Tibial artery (tissue), 4 donors: ENCODE data around the gene OGT.
A peak's percentile ranks its signal among the peaks of the same experiment; 100 is the strongest.

Source experiments
- DNase-seq, 2 donors: peaks; one replicate each; pipeline ENCODE4 v3.0.0-alpha.2; 2019
- H3K27ac ChIP-seq, 2 donors: fragments of 200-600 bp; sonication (generic) in 1 of 2; 1 replicate in 1 of 2; 2 replicates in 1 of 2; pipeline ENCODE4 v1.5.1; 2018 to 2019; ENCODE audit warnings: mild to moderate bottlenecking in 1 of 2
- H3K27me3 ChIP-seq, 2 donors: fragments of 200-600 bp; sonication (generic) in 1 of 2; one replicate each; pipeline versions ENCODE4 v1.5.1 to v1.6.0; 2016 to 2019
- H3K36me3 ChIP-seq, 3 donors: fragments of 200-600 bp; sonication (generic) in 2 of 3; one replicate each; pipeline ENCODE4 v1.5.1; 2016 to 2019; ENCODE audit warnings: mild to moderate bottlenecking in 2 of 3
- H3K4me1 ChIP-seq, 4 donors: fragments of 200-600 bp; sonication (generic) in 2 of 4; 1 replicate in 3 of 4; 2 replicates in 1 of 4; pipeline ENCODE4 v1.5.1; 2016 to 2019
- H3K4me3 ChIP-seq, 2 donors: fragments of 200-600 bp; sonication (generic) in 1 of 2; 1 replicate in 1 of 2; 2 replicates in 1 of 2; pipeline ENCODE4 v1.5.1; 2018 to 2019; ENCODE audit warnings: mild to moderate bottlenecking in 2 of 2
- H3K9me3 ChIP-seq, 3 donors: fragments of 200-600 bp; sonication (generic) in 1 of 3; one replicate each; pipeline ENCODE4 v1.5.1; 2016 to 2019
- CTCF ChIP-seq, 2 experiments: fragments of 200-600 bp in 1 of 2; fragments of 450-650 bp in 1 of 2; IDR thresholded peaks; one replicate each; pipeline ENCODE4 v1.5.1; 2017 to 2019; ENCODE audit warnings: antibody characterized with exemption in 2 of 2, mild to moderate bottlenecking in 1 of 2, moderate library complexity in 1 of 2
- intact Hi-C: fragments of 100-400 bp; cut with DNase I; formaldehyde crosslinking; loops from one replicate; pipeline ENCODE4 v1.15.0; 2023; ENCODE audit warnings: low total_unique reads

Gene OGT

GRCh38 chrX:71542411-71542810, 9.5 kb downstream of the OGT start:
- Histone ChIP-seq H3K9me3 (no peaks in the 10 kb centered on the region), H3K4me3 (no peak overlapping the region), H3K27me3 (no peaks in the 10 kb centered on the region), H3K27ac (peak overlapping the region in 1 of 2 donors; percentile 25), H3K4me1 (peaks cover 0 to 65% (median 2%) of the 10 kb centered on the region in 4 donors), H3K36me3 (peaks cover 10 to 12% (median 10%) of the 10 kb centered on the region in 3 donors)
- TF ChIP-seq CTCF (IDR thresholded peaks at IDR 0.05) = no peak
- no peak for DNase-seq
- intact Hi-C loops = no loop called here

GRCh38 chrX:71542825-71543224, 9.9 kb downstream of the OGT start:
- no peak for DNase-seq
- Histone ChIP-seq H3K4me1 (peaks cover 0 to 61% (median 2%) of the 10 kb centered on the region in 4 donors), H3K27me3 (no peaks in the 10 kb centered on the region), H3K36me3 (peaks cover 14 to 16% (median 14%) of the 10 kb centered on the region in 3 donors), H3K4me3 (no peak overlapping the region), H3K27ac (peak overlapping the region in 1 of 2 donors; percentile 25), H3K9me3 (no peaks in the 10 kb centered on the region)
- intact Hi-C loops = no loop called here
- TF ChIP-seq CTCF (IDR thresholded peaks at IDR 0.05) = no peak

- intact Hi-C loops = no loop called here
- peak overlapping the region in 1 of 2 donors; percentile 25 for H3K27ac ChIP-seq
- H3K36me3 ChIP-seq = peaks cover 19 to 21% (median 19%) of the 10 kb centered on the region in 3 donors
These were observed 10.4 kb downstream of the OGT start for GRCh38 chrX:71543316-71543715.

GRCh38 chrX:71545364-71545763, 12.5 kb downstream of the OGT start:
- TF ChIP-seq CTCF (IDR thresholded peaks at IDR 0.05) = no peak
- no peaks in the 10 kb centered on the region for H3K9me3 ChIP-seq
- no peaks in the 10 kb centered on the region for H3K27me3 ChIP-seq
- intact Hi-C loops = no loop called here
- no peak overlapping the region for H3K4me3 ChIP-seq
- H3K36me3 ChIP-seq = peaks cover 20 to 32% (median 25%) of the 10 kb centered on the region in 3 donors
- no peak for DNase-seq
- peaks cover 0 to 37% (median 0%) of the 10 kb centered on the region in 4 donors for H3K4me1 ChIP-seq
- H3K27ac ChIP-seq = no peak overlapping the region

More at GRCh38 chrX:71543316-71543715, 10.4 kb downstream of the OGT start:
- no peak for TF ChIP-seq CTCF (IDR thresholded peaks at IDR 0.05)
- H3K9me3 ChIP-seq = no peaks in the 10 kb centered on the region
- H3K4me1 ChIP-seq = peaks cover 0 to 56% (median 2%) of the 10 kb centered on the region in 4 donors
- DNase-seq = no peak
- no peaks in the 10 kb centered on the region for H3K27me3 ChIP-seq
- no peak overlapping the region for H3K4me3 ChIP-seq

- Histone ChIP-seq H3K4me1 (peaks cover 0 to 25% (median 0%) of the 10 kb centered on the region in 4 donors), H3K27ac (no peak overlapping the region), H3K9me3 (no peaks in the 10 kb centered on the region), H3K36me3 (peaks cover 20 to 32% (median 25%) of the 10 kb centered on the region in 3 donors), H3K27me3 (no peaks in the 10 kb centered on the region), H3K4me3 (no peak overlapping the region)
- no peak for DNase-seq
- no peak for TF ChIP-seq CTCF (IDR thresholded peaks at IDR 0.05)
- intact Hi-C loops = no loop called here
These were observed 14.0 kb downstream of the OGT start for GRCh38 chrX:71546879-71547278.

- TF ChIP-seq CTCF (IDR thresholded peaks at IDR 0.05) = no peak
- Histone ChIP-seq H3K9me3 (no peaks in the 10 kb centered on the region), H3K36me3 (peaks cover 20 to 32% (median 25%) of the 10 kb centered on the region in 3 donors), H3K27ac (no peak overlapping the region), H3K4me3 (no peak overlapping the region), H3K4me1 (peaks cover 0 to 20% (median 0%) of the 10 kb centered on the region in 4 donors), H3K27me3 (no peaks in the 10 kb centered on the region)
- DNase-seq = no peak
- intact Hi-C loops = no loop called here
These were observed 14.4 kb downstream of the OGT start for GRCh38 chrX:71547339-71547738.
